ENCODE data around the gene ITPK1.
A peak's percentile ranks its signal among the peaks of the same experiment; 100 is the strongest.

ITPK1 gene

GRCh38 chr14:93068711-93069110 is 47.0 kb downstream of the ITPK1 start:
- Histone ChIP-seq H2AFZ (ENCODE audit: low read depth) (no peak overlapping the region), H3K27ac (no peak overlapping the region), H3K36me3 (ENCODE audit: insufficient read depth) (no peaks in the 10 kb centered on the region), H3K27me3 (ENCODE audit: insufficient read depth, low read depth) (no peaks in the 10 kb centered on the region), H3K4me2 (no peak overlapping the region), H4K20me1 (ENCODE audit: insufficient read depth) (no peaks in the 10 kb centered on the region), H3K9ac (no peak overlapping the region), H3K4me3 (IDR thresholded peaks at IDR 0.05; ENCODE audit: insufficient read depth, low read depth, low read length) (no peak overlapping the region), H3K4me1 (ENCODE audit: low read depth, poor library complexity, severe bottlenecking) (peaks cover 22% of the 10 kb centered on the region), H3K79me2 (ENCODE audit: insufficient read depth, low read depth) (no peaks in the 10 kb centered on the region)
- no peak for TF ChIP-seq CTCF (conservative IDR thresholded peaks at IDR 0.05; ENCODE audit: low read depth, low read length)

DNA sequence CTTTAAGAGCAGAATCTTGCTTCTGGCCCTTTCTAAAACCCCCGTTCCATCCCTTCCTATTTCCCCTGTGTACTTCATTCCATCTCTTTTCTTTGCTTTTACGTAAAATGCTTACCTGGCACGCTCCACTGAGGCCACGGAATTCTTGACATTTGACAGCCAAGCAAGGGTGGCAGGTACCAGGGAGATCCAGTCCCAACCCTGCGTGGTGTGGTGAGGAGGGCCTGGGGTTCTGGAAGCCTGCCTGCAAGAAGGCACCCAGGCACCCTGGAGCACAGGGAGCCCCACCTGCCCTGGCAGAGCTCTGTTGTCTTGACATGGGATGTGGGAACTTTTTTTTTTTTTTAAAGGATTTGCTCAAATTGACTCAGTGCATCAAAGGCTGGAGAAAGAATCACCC is 48.6 kb downstream of the ITPK1 start:
- Histone ChIP-seq H3K4me3 (IDR thresholded peaks at IDR 0.05; ENCODE audit: insufficient read depth, low read depth, low read length) (no peak overlapping the region), H3K36me3 (ENCODE audit: insufficient read depth) (no peaks in the 10 kb centered on the region), H3K4me1 (ENCODE audit: low read depth, poor library complexity, severe bottlenecking) (peaks cover 22% of the 10 kb centered on the region), H4K20me1 (ENCODE audit: insufficient read depth) (no peaks in the 10 kb centered on the region), H3K79me2 (ENCODE audit: insufficient read depth, low read depth) (no peaks in the 10 kb centered on the region), H3K4me2 (no peak overlapping the region), H2AFZ (ENCODE audit: low read depth) (no peak overlapping the region), H3K9ac (no peak overlapping the region), H3K27ac (no peak overlapping the region), H3K27me3 (ENCODE audit: insufficient read depth, low read depth) (no peaks in the 10 kb centered on the region)
- no peak for TF ChIP-seq CTCF (conservative IDR thresholded peaks at IDR 0.05; ENCODE audit: low read depth, low read length)

DNA sequence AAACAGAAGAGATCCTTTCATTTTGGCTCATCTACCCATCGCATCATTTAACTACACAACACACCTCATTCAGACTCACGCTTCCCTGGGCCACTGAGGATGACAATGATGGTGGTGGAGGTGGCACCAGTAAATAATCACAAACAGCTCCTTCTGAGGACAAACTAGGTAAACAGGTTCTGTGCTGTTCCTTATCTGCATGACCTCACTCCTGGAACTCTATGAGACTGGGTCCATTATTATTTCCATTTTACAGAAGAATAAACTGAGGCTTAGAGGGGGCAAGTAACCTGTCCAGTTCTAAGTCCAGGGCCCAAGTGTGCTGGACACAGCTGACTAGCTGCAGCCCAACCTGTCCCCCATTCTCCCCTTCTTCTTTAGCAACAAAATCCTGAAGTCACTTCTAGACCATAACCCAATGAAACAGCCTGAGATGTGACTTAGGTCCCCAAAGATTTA is 50.4 kb downstream of the ITPK1 start:
- H3K36me3 ChIP-seq (ENCODE audit: insufficient read depth): no peaks in the 10 kb centered on the region
- no peaks in the 10 kb centered on the region for H4K20me1 ChIP-seq (ENCODE audit: insufficient read depth)
- H3K4me2 ChIP-seq: peak overlapping the region; percentile 39; the same call in 1 of the 2 replicates
- no peak overlapping the region for H3K4me3 ChIP-seq (IDR thresholded peaks at IDR 0.05; ENCODE audit: insufficient read depth, low read depth, low read length)
- TF ChIP-seq CTCF (conservative IDR thresholded peaks at IDR 0.05; ENCODE audit: low read depth, low read length): no peak
- H3K9ac ChIP-seq: no peak overlapping the region
- peaks cover 22% of the 10 kb centered on the region for H3K4me1 ChIP-seq (ENCODE audit: low read depth, poor library complexity, severe bottlenecking)
- no peaks in the 10 kb centered on the region for H3K79me2 ChIP-seq (ENCODE audit: insufficient read depth, low read depth)
- peak overlapping the region; percentile 40; the same call in 1 of the 2 replicates for H3K27ac ChIP-seq
- no peaks in the 10 kb centered on the region for H3K27me3 ChIP-seq (ENCODE audit: insufficient read depth, low read depth)
- H2AFZ ChIP-seq (ENCODE audit: low read depth): no peak overlapping the region

GRCh38 chr14:93064411-93065271 is 51.1 kb downstream of the ITPK1 start:
- Histone ChIP-seq H4K20me1 (ENCODE audit: insufficient read depth) (no peaks in the 10 kb centered on the region), H3K27ac (no peak overlapping the region), H3K4me1 (ENCODE audit: low read depth, poor library complexity, severe bottlenecking) (peaks cover 22% of the 10 kb centered on the region), H3K4me2 (no peak overlapping the region), H3K36me3 (ENCODE audit: insufficient read depth) (no peaks in the 10 kb centered on the region), H3K9ac (no peak overlapping the region), H3K79me2 (ENCODE audit: insufficient read depth, low read depth) (no peaks in the 10 kb centered on the region), H2AFZ (ENCODE audit: low read depth) (no peak overlapping the region), H3K27me3 (ENCODE audit: insufficient read depth, low read depth) (no peaks in the 10 kb centered on the region), H3K4me3 (IDR thresholded peaks at IDR 0.05; ENCODE audit: insufficient read depth, low read depth, low read length) (no peak overlapping the region)
- TF ChIP-seq CTCF (conservative IDR thresholded peaks at IDR 0.05; ENCODE audit: low read depth, low read length): no peak

Data from KMS-11 (cell line).